T-cell (primary cell): ENCODE data around the gene ZNF678. TPM values are rescaled to one million over a fixed set of nuclear protein-coding genes. Genes with fewer than 3 reads are reported as not detected.
"Not testable (repeated sequence)": the region's sequence is repeated elsewhere in the genome, so short reads cannot be mapped to it uniquely, and the experiment has no call there.

Source experiments
- ATAC-seq, 4 experiments: fragments of 200-7000 bp in 3 of 4; fragments of 150-1000 bp in 1 of 4; cut with Tn5 transposase; replicated peaks in 1 of 4; 1 replicate in 3 of 4; 2 replicates in 1 of 4; pipeline ENCODE4 v1.10.0; 2021; ENCODE audit warnings: moderate library complexity in 3 of 4, mild to moderate bottlenecking in 2 of 4, moderate number of reproducible peaks in 1 of 4
- CTCF ChIA-PET, 2 donors: fragments of 300-600 bp; sonication (Branson Sonifier 250); formaldehyde crosslinking; loops; one replicate each; lab custom pipeline; 2022; ENCODE audit warnings: antibody characterized with exemption in 2 of 2; lab: Charles Lee
- POLR2A ChIA-PET, 2 donors: fragments of 300-600 bp; sonication (Branson Sonifier 250); formaldehyde crosslinking; loops; one replicate each; lab custom pipeline; 2022; ENCODE audit warnings: antibody characterized with exemption in 2 of 2; lab: Charles Lee
- DNase-seq, 35 experiments: peaks; one replicate each; pipeline versions ENCODE4 v3.0.0 to v3.0.0-alpha.2; 2013 to 2023
- H3K27ac ChIP-seq: one replicate; pipeline ENCODE4 v1.5.1; 2013; ENCODE audit warnings: low read length
- H3K27me3 ChIP-seq, 2 experiments: replicated peaks in 1 of 2; 1 replicate in 1 of 2; 2 replicates in 1 of 2; pipeline versions ENCODE4 v1.6.1 to v1.7.0; 2013; ENCODE audit warnings: low read length in 1 of 2, mixed read lengths in 1 of 2; ENCODE audit not compliant: control insufficient read depth in 2 of 2, insufficient read depth in 2 of 2; ENCODE audit errors: extremely low read depth in 1 of 2
- H3K36me3 ChIP-seq, 2 donors: 1 replicate in 1 of 2; 2 replicates in 1 of 2; pipeline versions ENCODE4 v1.6.1 to v1.7.0; 2013; ENCODE audit warnings: low read length in 1 of 2; ENCODE audit not compliant: control insufficient read depth in 2 of 2, insufficient read depth in 1 of 2; ENCODE audit errors: extremely low read depth in 1 of 2
- H3K4me1 ChIP-seq, 2 experiments: 1 replicate in 1 of 2; 2 replicates in 1 of 2; pipeline versions ENCODE4 v1.6.1 to v1.7.0; 2013; ENCODE audit warnings: low read length in 2 of 2, mixed read lengths in 1 of 2; ENCODE audit not compliant: insufficient read depth in 2 of 2, control insufficient read depth in 1 of 2; ENCODE audit errors: extremely low read depth in 1 of 2
- H3K4me3 ChIP-seq, 2 donors: 1 replicate in 1 of 2; 2 replicates in 1 of 2; pipeline versions ENCODE4 v1.5.1 to v1.7.0; 2013; ENCODE audit warnings: mild to moderate bottlenecking in 2 of 2, low read length in 1 of 2, moderate library complexity in 1 of 2; ENCODE audit not compliant: control insufficient read depth in 1 of 2; ENCODE audit errors: extremely low read depth in 1 of 2
- H3K9me3 ChIP-seq: 2 replicates; pipeline ENCODE4 v1.7.0; 2013
- H3K27ac Mint-ChIP-seq, 2 donors: one replicate each; pipeline ENCODE4 v1.8.0; 2020 to 2021; ENCODE audit warnings: mild to moderate bottlenecking in 2 of 2, mixed read lengths in 2 of 2
- H3K27me3 Mint-ChIP-seq, 2 donors: one replicate each; pipeline ENCODE4 v1.8.0; 2021 to 2022; ENCODE audit warnings: mixed read lengths in 2 of 2
- H3K36me3 Mint-ChIP-seq: one replicate; pipeline ENCODE4 v1.8.0; 2021; ENCODE audit warnings: mixed read lengths
- H3K4me1 Mint-ChIP-seq, 3 donors: one replicate each; pipeline ENCODE4 v1.8.0; 2020 to 2022; ENCODE audit warnings: mixed read lengths in 3 of 3, mild to moderate bottlenecking in 1 of 3
- H3K4me3 Mint-ChIP-seq, 3 donors: one replicate each; pipeline ENCODE4 v1.8.0; 2020 to 2022; ENCODE audit warnings: mild to moderate bottlenecking in 3 of 3, mixed read lengths in 3 of 3, moderate library complexity in 3 of 3
- H3K9me3 Mint-ChIP-seq, 3 donors: one replicate each; pipeline ENCODE4 v1.8.0; 2020 to 2022; ENCODE audit warnings: mixed read lengths in 3 of 3
- WGBS: methylation state at CpG from one replicate; pipeline ENCODE4 v1.1.5; 2013; ENCODE audit warnings: missing lambda C conversion rate; ENCODE audit not compliant: insufficient coverage; 5-methylcytosine and 5-hydroxymethylcytosine counted together
- total RNA-seq, 35 experiments: library from RNA in 6 of 35; stranded (reverse) in 6 of 35; fragments of 120-200 nt in 1 of 35; gene quantifications; one replicate each; pipeline versions ENCODE4 v1.2.1 to v1.2.4 and lab custom pipeline; 2013 to 2026

Gene ZNF678
- total RNA-seq, 5 donors from 2014 or later (not counting 1 experiment from before 2014, with no cell fraction given): 7.2 to 8.8 (median 7.4) TPM

GRCh38 chr1:227548119-227548397, 15.3 kb upstream of the ZNF678 start:
- H3K4me1 ChIP-seq: peaks cover 0 to 6% of the 10 kb centered on the region in 2 experiments
- no peak overlapping the region for H3K4me3 ChIP-seq
- Mint-ChIP-seq H3K36me3 (peaks cover 11% of the 10 kb centered on the region), H3K4me1 (peaks cover under 1 to 1% (median 1%) of the 10 kb centered on the region in 3 donors), H3K9me3 (peaks cover 15 to 20% (median 17%) of the 10 kb centered on the region in 3 donors), H3K4me3 (no peak overlapping the region), H3K27me3 (peaks cover 8 to 13% of the 10 kb centered on the region in 2 donors), H3K27ac (no peak overlapping the region)
- peaks cover 0 to 25% of the 10 kb centered on the region in 2 experiments for H3K27me3 ChIP-seq
- peaks cover 3% of the 10 kb centered on the region for H3K9me3 ChIP-seq
- ChIA-PET POLR2A (no interaction called here), CTCF (no interaction called here)
- DNase-seq (no peak), ATAC-seq (no peak)
- H3K36me3 ChIP-seq: no peaks in the 10 kb centered on the region
- H3K27ac ChIP-seq: no peak overlapping the region

GRCh38 chr1:227548448-227548847, 14.9 kb upstream of the ZNF678 start:
- ATAC-seq (no peak), DNase-seq (no peak)
- no peak overlapping the region for H3K27ac ChIP-seq
- ChIA-PET POLR2A (no interaction called here), CTCF (interaction anchor here in 1 of 2 donors (0.6 kb wide), 1 partner anchor 367 kb away, joined by 3 read pairs; no protein-coding TSS in a partner anchor)
- H3K4me1 ChIP-seq: peaks cover 0 to 2% of the 10 kb centered on the region in 2 experiments
- H3K36me3 ChIP-seq: no peaks in the 10 kb centered on the region
- peaks cover 15 to 20% (median 17%) of the 10 kb centered on the region in 3 donors for H3K9me3 Mint-ChIP-seq
- H3K4me3 Mint-ChIP-seq: no peak overlapping the region
- WGBS: no CpG with 5 or more reads among the region's 3 CpGs
- H3K27me3 Mint-ChIP-seq: peaks cover 10 to 13% of the 10 kb centered on the region in 2 donors
- no peak overlapping the region for H3K4me3 ChIP-seq
- peaks cover 3% of the 10 kb centered on the region for H3K9me3 ChIP-seq
- no peaks in the 10 kb centered on the region for H3K4me1 Mint-ChIP-seq
- peaks cover 0 to 25% of the 10 kb centered on the region in 2 experiments for H3K27me3 ChIP-seq
- H3K27ac Mint-ChIP-seq: no peak overlapping the region
- peaks cover 11% of the 10 kb centered on the region for H3K36me3 Mint-ChIP-seq

DNA sequence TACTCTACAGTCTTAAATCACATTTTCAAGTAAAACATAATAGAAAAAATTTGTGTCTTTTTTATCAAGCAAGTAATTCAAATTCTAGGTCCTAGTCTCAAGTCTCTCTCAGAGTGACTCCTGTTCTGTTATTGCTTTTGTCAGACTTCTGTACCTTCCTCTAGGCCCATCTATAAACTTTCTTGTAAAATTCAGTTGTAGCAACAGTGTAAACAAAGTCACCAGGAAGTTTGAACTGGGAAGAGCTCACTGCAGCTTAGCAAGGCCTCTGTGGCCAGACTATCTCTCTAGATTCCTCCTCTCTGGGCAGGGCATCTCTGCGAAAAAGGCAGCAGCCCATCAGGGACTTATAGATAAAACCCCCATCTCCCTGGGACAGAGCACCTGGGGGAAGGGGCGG, 13.5 kb upstream of the ZNF678 start:
- CTCF ChIA-PET: no interaction called here
- H3K27ac Mint-ChIP-seq: no peak overlapping the region
- Histone ChIP-seq H3K4me3 (no peak overlapping the region), H3K27me3 (peaks cover 0 to 22% of the 10 kb centered on the region in 2 experiments), H3K9me3 (peaks cover 3% of the 10 kb centered on the region), H3K4me1 (no peaks in the 10 kb centered on the region), H3K27ac (no peak overlapping the region), H3K36me3 (no peaks in the 10 kb centered on the region)
- POLR2A ChIA-PET: interaction anchor here in 1 of 2 donors (0.6 kb wide), 1 partner anchor 238 kb away, joined by 10 read pairs; no protein-coding TSS in a partner anchor
- DNase-seq: no peak
- no peak overlapping the region for H3K4me3 Mint-ChIP-seq
- H3K9me3 Mint-ChIP-seq: peaks cover 15 to 29% (median 17%) of the 10 kb centered on the region in 3 donors
- H3K27me3 Mint-ChIP-seq: peaks cover 10 to 13% of the 10 kb centered on the region in 2 donors
- no peaks in the 10 kb centered on the region for H3K4me1 Mint-ChIP-seq
- peaks cover 11% of the 10 kb centered on the region for H3K36me3 Mint-ChIP-seq
- ATAC-seq: no peak
- 67% methylated on average over 1 of the region's 2 CpGs for WGBS

DNA sequence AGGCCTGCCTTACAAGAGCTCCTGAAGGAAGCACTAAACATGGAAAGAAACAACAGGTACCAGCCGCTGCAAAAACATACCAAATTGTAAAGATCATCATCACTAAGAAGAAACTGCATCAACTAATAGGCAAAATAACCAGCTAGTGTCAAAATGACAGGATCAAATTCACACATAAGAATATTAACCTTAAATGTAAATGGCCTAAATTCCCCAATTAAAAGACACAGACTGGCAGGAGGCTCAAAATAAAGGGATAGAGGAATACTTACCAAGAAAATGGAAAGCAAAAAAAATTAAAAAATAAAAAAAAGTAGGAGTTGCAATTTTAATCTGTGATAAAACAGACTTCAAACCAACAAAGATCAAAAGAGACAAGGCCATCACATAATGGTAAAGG, 11.5 kb upstream of the ZNF678 start:
- H3K27ac Mint-ChIP-seq, H3K4me3 ChIP-seq, ATAC-seq, DNase-seq, H3K36me3 ChIP-seq, H3K4me1 ChIP-seq, CTCF ChIA-PET, H3K9me3 ChIP-seq, H3K27ac ChIP-seq, H3K4me3 Mint-ChIP-seq, H3K4me1 Mint-ChIP-seq: not testable (repeated sequence)
- no CpG with 5 or more reads among the region's 1 CpG for WGBS
- H3K27me3 ChIP-seq: peaks cover 0 to 19% of the 10 kb centered on the region in 2 experiments
- Mint-ChIP-seq H3K27me3 (peaks cover 10 to 13% of the 10 kb centered on the region in 2 donors), H3K9me3 (peaks cover 15 to 29% (median 17%) of the 10 kb centered on the region in 3 donors), H3K36me3 (peaks cover 11% of the 10 kb centered on the region)
- POLR2A ChIA-PET: interaction anchor here in 1 of 2 donors (0.6 kb wide), 1 partner anchor 9 kb away, joined by 5 read pairs; no protein-coding TSS in a partner anchor

GRCh38 chr1:227556288-227556687, 7.1 kb upstream of the ZNF678 start:
- no peak for ATAC-seq
- peaks cover 3% of the 10 kb centered on the region for H3K9me3 ChIP-seq
- ChIA-PET POLR2A (no interaction called here), CTCF (no interaction called here)
- Mint-ChIP-seq H3K4me3 (no peak overlapping the region), H3K27ac (no peak overlapping the region), H3K9me3 (peaks cover 11 to 23% (median 12%) of the 10 kb centered on the region in 3 donors), H3K4me1 (peaks cover 5 to 14% (median 7%) of the 10 kb centered on the region in 3 donors), H3K27me3 (peaks cover 27 to 33% of the 10 kb centered on the region in 2 donors), H3K36me3 (peaks cover 8% of the 10 kb centered on the region)
- no peak for DNase-seq
- peaks cover 0 to 32% of the 10 kb centered on the region in 2 experiments for H3K27me3 ChIP-seq
- 100% methylated on average over 2 of the region's 7 CpGs for WGBS
- H3K27ac ChIP-seq: no peak overlapping the region
- no peaks in the 10 kb centered on the region for H3K36me3 ChIP-seq
- H3K4me3 ChIP-seq: no peak overlapping the region
- peaks cover 0 to 11% of the 10 kb centered on the region in 2 experiments for H3K4me1 ChIP-seq

GRCh38 chr1:227557962-227558725, 5.2 kb upstream of the ZNF678 start:
- Mint-ChIP-seq H3K27ac (no peak overlapping the region), H3K36me3 (no peaks in the 10 kb centered on the region), H3K27me3 (peaks cover 31 to 32% of the 10 kb centered on the region in 2 donors), H3K4me3 (no peak overlapping the region), H3K4me1 (peaks cover 7 to 18% (median 10%) of the 10 kb centered on the region in 3 donors), H3K9me3 (peaks cover 0 to 9% (median 0%) of the 10 kb centered on the region in 3 donors)
- no peak overlapping the region for H3K4me3 ChIP-seq
- peaks cover 0 to 11% of the 10 kb centered on the region in 2 experiments for H3K4me1 ChIP-seq
- CTCF ChIA-PET: interaction anchor here in 1 of 2 donors (0.7 kb wide), 1 partner anchor 12 kb away, joined by 3 read pairs; no protein-coding TSS in a partner anchor
- H3K27me3 ChIP-seq: peaks cover 0 to 43% of the 10 kb centered on the region in 2 experiments
- H3K27ac ChIP-seq: no peak overlapping the region
- 66% methylated on average over 20 of the region's 29 CpGs for WGBS
- no peaks in the 10 kb centered on the region for H3K36me3 ChIP-seq
- no peak for ATAC-seq
- DNase-seq: no peak
- POLR2A ChIA-PET: no interaction called here
- H3K9me3 ChIP-seq: no peaks in the 10 kb centered on the region
